Activated CD4-positive, alpha-beta T cell treated with anti-CD3 and anti-CD28 coated beads, Interleukin-2, amount 50 U/mL, for 48 hours (primary cell): ENCODE data around the gene PCSK6.

ENCODE experiments used
- DNase-seq, 2 experiments: peaks; one replicate each; pipeline ENCODE4 v3.0.0-alpha.2; 2020

Gene PCSK6

GRCh38 chr15:101264911-101265641, 224.4 kb downstream of the PCSK6 start:
- no peak for DNase-seq

DNA sequence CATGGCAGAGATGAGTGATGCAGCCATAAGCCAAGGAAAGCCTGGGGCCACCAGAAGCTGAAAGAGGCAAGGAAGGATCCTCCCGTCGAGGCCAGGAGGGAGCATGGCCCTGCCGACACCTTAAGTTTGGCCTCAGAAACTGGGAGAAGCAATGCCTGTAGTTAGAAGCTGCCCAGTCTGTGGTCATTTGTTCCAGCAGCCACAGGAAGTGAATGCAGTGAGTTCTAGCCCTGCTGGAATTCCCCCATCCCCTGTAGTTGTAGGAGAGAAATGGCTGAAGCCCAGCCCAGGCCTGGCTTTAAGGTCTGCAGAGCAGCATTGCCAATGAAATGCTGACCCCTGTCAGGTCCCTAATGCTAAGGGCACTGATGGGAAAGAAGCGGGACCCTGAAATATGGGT, 225.5 kb downstream of the PCSK6 start:
- no peak for DNase-seq

GRCh38 chr15:101262551-101262950, 227.0 kb downstream of the PCSK6 start:
- no peak for DNase-seq

- peak; percentile 50 to 62 for DNase-seq
Observed at GRCh38 chr15:101258238-101259144, 231.0 kb downstream of the PCSK6 start.

DNA sequence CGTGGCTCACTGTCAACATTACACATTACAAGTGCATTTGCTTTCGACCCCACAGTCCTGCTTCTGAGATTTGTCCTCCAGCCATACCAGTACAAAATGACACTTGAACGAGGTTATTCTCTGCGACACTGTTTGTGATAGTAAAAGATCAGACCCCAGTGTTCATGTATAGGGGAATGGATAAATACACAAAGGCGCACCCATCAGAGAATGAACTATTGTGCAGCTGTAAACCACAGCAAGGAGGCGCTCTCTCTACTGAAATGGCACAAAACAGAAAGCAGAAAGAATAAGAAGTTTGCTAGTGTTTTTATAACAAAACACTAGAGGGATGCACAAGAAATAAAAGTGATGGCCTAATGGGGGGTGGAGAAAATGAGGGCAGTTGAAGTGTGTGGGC, 232.8 kb downstream of the PCSK6 start:
- DNase-seq: no peak

GRCh38 chr15:101255615-101256241, 233.8 kb downstream of the PCSK6 start:
- DNase-seq: no peak

DNA sequence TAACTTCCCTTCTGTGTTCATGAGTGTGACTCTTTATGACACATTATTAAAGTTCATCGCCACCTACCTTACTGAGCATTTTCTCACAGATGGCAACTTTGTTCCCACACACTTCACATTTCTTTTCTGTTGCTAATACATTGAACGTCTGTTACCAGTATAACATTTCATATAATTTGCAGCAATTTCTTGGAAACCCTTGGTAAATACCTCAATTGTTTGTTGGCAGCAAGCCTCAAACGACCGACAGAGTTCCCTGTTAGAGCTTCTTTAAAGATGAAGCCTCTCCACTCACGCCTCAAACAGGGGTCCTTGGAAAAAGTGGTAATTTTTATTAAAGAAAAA, 234.5 kb downstream of the PCSK6 start:
- no peak for DNase-seq

- no peak for DNase-seq
Observed at GRCh38 chr15:101254157-101255050, 235.1 kb downstream of the PCSK6 start.
